Measurements from ENCODE around the gene ADGRD1. TPM values are rescaled to one million over a fixed set of nuclear protein-coding genes. Genes with fewer than 3 reads are reported as not detected.

Gene ADGRD1
- polyA plus RNA-seq, 1 of the 3 experiments (the other 2 are of a cell fraction) = not detected

DNA sequence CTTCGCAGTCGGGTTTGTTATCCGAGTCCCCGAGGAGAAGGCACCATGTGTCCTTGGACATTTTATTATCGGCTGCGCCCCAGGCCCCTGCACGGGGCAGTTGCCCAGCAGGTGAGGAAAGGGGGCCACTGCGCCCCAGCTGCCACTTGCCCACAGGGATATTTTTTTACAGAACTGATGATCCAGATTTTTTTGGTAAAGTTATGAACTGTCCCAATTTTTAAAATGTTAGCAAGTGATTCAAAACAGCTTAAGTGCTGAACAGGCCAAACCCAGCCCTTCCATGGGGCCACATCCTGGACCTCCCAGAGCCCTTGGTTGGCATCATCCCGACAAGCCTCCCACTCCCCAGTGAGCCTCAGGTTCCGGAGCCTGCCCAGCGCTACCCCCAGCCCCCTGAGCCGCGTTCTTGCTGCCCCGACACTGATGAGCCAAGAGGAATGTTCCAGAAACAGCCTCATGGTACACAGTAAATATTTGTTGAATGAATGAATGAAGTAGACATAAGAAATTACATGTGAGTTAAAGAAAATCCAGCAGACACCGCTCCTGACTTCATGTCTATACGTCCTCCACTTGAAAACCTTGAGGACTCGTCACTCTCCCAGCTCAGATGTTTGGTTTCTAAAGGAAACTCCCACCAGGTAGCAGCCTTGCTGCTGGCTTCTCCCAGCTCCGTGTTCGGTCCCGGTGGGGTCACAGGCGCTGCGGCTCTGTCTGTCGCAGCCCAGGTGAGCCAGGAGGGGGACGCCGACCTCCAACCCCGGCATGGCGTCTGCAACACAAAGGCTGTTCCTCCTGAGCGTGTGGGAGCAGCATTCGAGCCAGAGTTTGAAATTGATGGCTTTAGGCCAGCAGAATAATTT is 88.5 kb downstream of the ADGRD1 start:
- TF ChIP-seq EP300 (IDR thresholded peaks at IDR 0.05; ENCODE audit: borderline replicate concordance in 1 of 2, low read depth in 1 of 2, low read length in 1 of 2) (no peak), NRF1 (IDR thresholded peaks at IDR 0.05; ENCODE audit: low read depth, low read length) (no peak), RCOR1 (IDR thresholded peaks at IDR 0.05; ENCODE audit: low read length) (no peak), JUND (IDR thresholded peaks at IDR 0.05) (no peak), FOXM1 (IDR thresholded peaks at IDR 0.05; ENCODE audit: low read depth) (no peak), YY1 (IDR thresholded peaks at IDR 0.05; ENCODE audit: low read depth) (no peak)
- TF ChIP-seq, protein P1, sequence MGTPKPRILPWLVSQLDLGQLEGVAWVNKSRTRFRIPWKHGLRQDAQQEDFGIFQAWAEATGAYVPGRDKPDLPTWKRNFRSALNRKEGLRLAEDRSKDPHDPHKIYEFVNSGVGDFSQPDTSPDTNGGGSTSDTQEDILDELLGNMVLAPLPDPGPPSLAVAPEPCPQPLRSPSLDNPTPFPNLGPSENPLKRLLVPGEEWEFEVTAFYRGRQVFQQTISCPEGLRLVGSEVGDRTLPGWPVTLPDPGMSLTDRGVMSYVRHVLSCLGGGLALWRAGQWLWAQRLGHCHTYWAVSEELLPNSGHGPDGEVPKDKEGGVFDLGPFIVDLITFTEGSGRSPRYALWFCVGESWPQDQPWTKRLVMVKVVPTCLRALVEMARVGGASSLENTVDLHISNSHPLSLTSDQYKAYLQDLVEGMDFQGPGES (IDR thresholded peaks at IDR 0.05; ENCODE audit: low read depth, low read length) = no peak
- TF ChIP-seq, protein P2, sequence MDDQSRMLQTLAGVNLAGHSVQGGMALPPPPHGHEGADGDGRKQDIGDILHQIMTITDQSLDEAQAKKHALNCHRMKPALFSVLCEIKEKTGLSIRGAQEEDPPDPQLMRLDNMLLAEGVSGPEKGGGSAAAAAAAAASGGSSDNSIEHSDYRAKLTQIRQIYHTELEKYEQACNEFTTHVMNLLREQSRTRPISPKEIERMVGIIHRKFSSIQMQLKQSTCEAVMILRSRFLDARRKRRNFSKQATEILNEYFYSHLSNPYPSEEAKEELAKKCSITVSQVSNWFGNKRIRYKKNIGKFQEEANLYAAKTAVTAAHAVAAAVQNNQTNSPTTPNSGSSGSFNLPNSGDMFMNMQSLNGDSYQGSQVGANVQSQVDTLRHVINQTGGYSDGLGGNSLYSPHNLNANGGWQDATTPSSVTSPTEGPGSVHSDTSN (IDR thresholded peaks at IDR 0.05) = no peak
- TF ChIP-seq, protein P3, sequence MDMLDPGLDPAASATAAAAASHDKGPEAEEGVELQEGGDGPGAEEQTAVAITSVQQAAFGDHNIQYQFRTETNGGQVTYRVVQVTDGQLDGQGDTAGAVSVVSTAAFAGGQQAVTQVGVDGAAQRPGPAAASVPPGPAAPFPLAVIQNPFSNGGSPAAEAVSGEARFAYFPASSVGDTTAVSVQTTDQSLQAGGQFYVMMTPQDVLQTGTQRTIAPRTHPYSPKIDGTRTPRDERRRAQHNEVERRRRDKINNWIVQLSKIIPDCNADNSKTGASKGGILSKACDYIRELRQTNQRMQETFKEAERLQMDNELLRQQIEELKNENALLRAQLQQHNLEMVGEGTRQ (IDR thresholded peaks at IDR 0.05; ENCODE audit: borderline replicate concordance, low read depth, low read length) = no peak
- no peaks in the 10 kb centered on the region for H3K27me3 ChIP-seq (ENCODE audit: insufficient read depth)
- ChIA-PET POLR2A (no interaction called here), CTCF (interaction anchor here (1.1 to 4.1 kb wide), 5 partner anchors 10 to 126 kb away, joined by 3 to 20 read pairs (median 5); no protein-coding TSS in a partner anchor)
- peaks cover 0 to 44% of the 10 kb centered on the region in 2 experiments; a peak in 1 of 4 replicates for H3K4me1 ChIP-seq (ENCODE audit: control insufficient read depth in 1 of 2, insufficient read depth in 2 of 2, low read depth in 1 of 2, low read length in 1 of 2)
- no peaks in the 10 kb centered on the region for H3K36me3 ChIP-seq (replicated peaks in 1 of 2; ENCODE audit: control insufficient read depth in 1 of 2, insufficient read depth in 2 of 2, low read length in 1 of 2)
- no peak overlapping the region for H3K4me3 ChIP-seq (ENCODE audit: low read depth in 2 of 2, low read length in 1 of 2)
- 38% methylated on average over 27 of the region's 29 CpGs for WGBS (ENCODE audit: low lambda C conversion rate)
- H3K9ac ChIP-seq = no peak overlapping the region
- no peak overlapping the region for H3K4me2 ChIP-seq
- H3K27ac ChIP-seq (ENCODE audit: low read depth in 2 of 2, low read length in 1 of 2) = no peak overlapping the region
- no peaks in the 10 kb centered on the region for H3K9me3 ChIP-seq
- H3K9me2 ChIP-seq = no peaks in the 10 kb centered on the region
- no peak overlapping the region for H2AFZ ChIP-seq (ENCODE audit: low read depth)
- H3K79me2 ChIP-seq (ENCODE audit: insufficient read depth) = no peaks in the 10 kb centered on the region
- H3F3A ChIP-seq (replicated peaks; ENCODE audit: insufficient read depth) = no peaks in the 10 kb centered on the region
- no peaks in the 10 kb centered on the region for H4K20me1 ChIP-seq (ENCODE audit: insufficient read depth)
- DNase-seq = no peak

DNA sequence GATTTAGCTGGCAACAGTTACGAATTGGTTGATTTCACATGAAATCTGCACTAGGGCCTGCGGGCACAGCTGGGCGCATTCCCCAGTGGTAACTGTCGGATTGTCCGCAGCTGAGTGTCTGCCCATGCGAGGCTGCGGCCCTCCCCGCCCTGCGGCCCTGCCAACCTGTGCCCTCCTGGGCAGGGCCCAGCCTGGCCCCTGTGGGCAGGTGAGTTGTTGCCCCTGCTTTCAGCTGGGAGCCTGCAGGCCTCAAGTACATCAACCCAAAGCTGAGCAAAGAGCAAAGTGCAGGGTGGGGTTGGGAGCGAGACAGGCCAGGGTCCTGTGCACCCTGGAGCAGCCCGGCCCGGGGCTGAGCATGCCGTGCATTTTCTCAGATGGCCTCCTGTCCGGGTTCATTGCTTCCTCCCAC is 89.1 kb downstream of the ADGRD1 start:
- CTCF ChIA-PET = interaction anchor here (0.8 to 4.1 kb wide), 5 partner anchors 10 to 127 kb away, joined by 3 to 20 read pairs (median 5); no protein-coding TSS in a partner anchor
- H3F3A ChIP-seq (replicated peaks; ENCODE audit: insufficient read depth) = no peaks in the 10 kb centered on the region
- POLR2A ChIA-PET = no interaction called here
- H3K4me2 ChIP-seq = no peak overlapping the region
- H3K4me3 ChIP-seq (ENCODE audit: low read depth in 2 of 2, low read length in 1 of 2) = no peak overlapping the region
- no peak overlapping the region for H3K9ac ChIP-seq
- H2AFZ ChIP-seq (ENCODE audit: low read depth) = no peak overlapping the region
- H3K9me2 ChIP-seq = no peaks in the 10 kb centered on the region
- no peaks in the 10 kb centered on the region for H4K20me1 ChIP-seq (ENCODE audit: insufficient read depth)
- no peak overlapping the region for H3K27ac ChIP-seq (ENCODE audit: low read depth in 2 of 2, low read length in 1 of 2)
- peak; percentile 88 for DNase-seq
- H3K27me3 ChIP-seq (ENCODE audit: insufficient read depth) = no peaks in the 10 kb centered on the region
- WGBS (ENCODE audit: low lambda C conversion rate) = 10% methylated on average over 4 of the region's 14 CpGs
- H3K36me3 ChIP-seq (replicated peaks in 1 of 2; ENCODE audit: control insufficient read depth in 1 of 2, insufficient read depth in 2 of 2, low read length in 1 of 2) = no peaks in the 10 kb centered on the region
- H3K4me1 ChIP-seq (ENCODE audit: control insufficient read depth in 1 of 2, insufficient read depth in 2 of 2, low read depth in 1 of 2, low read length in 1 of 2) = peaks cover 0 to 44% of the 10 kb centered on the region in 2 experiments; a peak in 1 of 4 replicates
- H3K9me3 ChIP-seq = no peaks in the 10 kb centered on the region
- no peaks in the 10 kb centered on the region for H3K79me2 ChIP-seq (ENCODE audit: insufficient read depth)
- TF ChIP-seq CHD2 (IDR thresholded peaks at IDR 0.05; ENCODE audit: low read length, partially characterized antibody) = peak; percentile 83
- TF ChIP-seq POLR2AphosphoS5 (IDR thresholded peaks at IDR 0.05; ENCODE audit: low read depth, low read length) = no peak
- TF ChIP-seq, protein P2 (IDR thresholded peaks at IDR 0.05) = no peak
- TF ChIP-seq GATA2 (CRISPR knock-in tag; IDR thresholded peaks at IDR 0.05) = peak; percentile 35; the same call in 1 of the 2 replicates
- TF ChIP-seq, protein P3 (IDR thresholded peaks at IDR 0.05; ENCODE audit: borderline replicate concordance, low read depth, low read length) = no peak
- TF ChIP-seq, protein P4, sequence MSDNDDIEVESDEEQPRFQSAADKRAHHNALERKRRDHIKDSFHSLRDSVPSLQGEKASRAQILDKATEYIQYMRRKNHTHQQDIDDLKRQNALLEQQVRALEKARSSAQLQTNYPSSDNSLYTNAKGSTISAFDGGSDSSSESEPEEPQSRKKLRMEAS (IDR thresholded peaks at IDR 0.05; ENCODE audit: low read depth) = no peak
- peak; percentile 89; the same call in 1 of the 2 replicates for TF ChIP-seq FOXJ3 (CRISPR knock-in tag; IDR thresholded peaks at IDR 0.05)
- TF ChIP-seq, protein P5, sequence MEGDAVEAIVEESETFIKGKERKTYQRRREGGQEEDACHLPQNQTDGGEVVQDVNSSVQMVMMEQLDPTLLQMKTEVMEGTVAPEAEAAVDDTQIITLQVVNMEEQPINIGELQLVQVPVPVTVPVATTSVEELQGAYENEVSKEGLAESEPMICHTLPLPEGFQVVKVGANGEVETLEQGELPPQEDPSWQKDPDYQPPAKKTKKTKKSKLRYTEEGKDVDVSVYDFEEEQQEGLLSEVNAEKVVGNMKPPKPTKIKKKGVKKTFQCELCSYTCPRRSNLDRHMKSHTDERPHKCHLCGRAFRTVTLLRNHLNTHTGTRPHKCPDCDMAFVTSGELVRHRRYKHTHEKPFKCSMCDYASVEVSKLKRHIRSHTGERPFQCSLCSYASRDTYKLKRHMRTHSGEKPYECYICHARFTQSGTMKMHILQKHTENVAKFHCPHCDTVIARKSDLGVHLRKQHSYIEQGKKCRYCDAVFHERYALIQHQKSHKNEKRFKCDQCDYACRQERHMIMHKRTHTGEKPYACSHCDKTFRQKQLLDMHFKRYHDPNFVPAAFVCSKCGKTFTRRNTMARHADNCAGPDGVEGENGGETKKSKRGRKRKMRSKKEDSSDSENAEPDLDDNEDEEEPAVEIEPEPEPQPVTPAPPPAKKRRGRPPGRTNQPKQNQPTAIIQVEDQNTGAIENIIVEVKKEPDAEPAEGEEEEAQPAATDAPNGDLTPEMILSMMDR (IDR thresholded peaks at IDR 0.05) = no peak
- peak in 1 of 2 experiments; percentile 65; a peak in 1 of 4 replicates for TF ChIP-seq EP300 (IDR thresholded peaks at IDR 0.05; ENCODE audit: borderline replicate concordance in 1 of 2, low read depth in 1 of 2, low read length in 1 of 2)
- TF ChIP-seq TEAD4 (IDR thresholded peaks at IDR 0.05; ENCODE audit: borderline replicate concordance, insufficient read depth) = no peak
- no peak for TF ChIP-seq MXI1 (IDR thresholded peaks at IDR 0.05; ENCODE audit: low read depth, low read length)
- TF ChIP-seq JUND (IDR thresholded peaks at IDR 0.05) = no peak
- TF ChIP-seq RCOR1 (IDR thresholded peaks at IDR 0.05; ENCODE audit: low read length) = peak; percentile 100

Data from SK-N-SH (cell line).